ENCODE measurements around the gene RNF166. TPM values are rescaled to one million over a fixed set of nuclear protein-coding genes. Genes with fewer than 3 reads are reported as not detected.

The RNF166 gene
- total and polyA plus RNA-seq, 2 of the 13 experiments (the other 11 are each of a cell fraction or from before 2014, with no cell fraction given), result 21.4 to 23.0 TPM

DNA sequence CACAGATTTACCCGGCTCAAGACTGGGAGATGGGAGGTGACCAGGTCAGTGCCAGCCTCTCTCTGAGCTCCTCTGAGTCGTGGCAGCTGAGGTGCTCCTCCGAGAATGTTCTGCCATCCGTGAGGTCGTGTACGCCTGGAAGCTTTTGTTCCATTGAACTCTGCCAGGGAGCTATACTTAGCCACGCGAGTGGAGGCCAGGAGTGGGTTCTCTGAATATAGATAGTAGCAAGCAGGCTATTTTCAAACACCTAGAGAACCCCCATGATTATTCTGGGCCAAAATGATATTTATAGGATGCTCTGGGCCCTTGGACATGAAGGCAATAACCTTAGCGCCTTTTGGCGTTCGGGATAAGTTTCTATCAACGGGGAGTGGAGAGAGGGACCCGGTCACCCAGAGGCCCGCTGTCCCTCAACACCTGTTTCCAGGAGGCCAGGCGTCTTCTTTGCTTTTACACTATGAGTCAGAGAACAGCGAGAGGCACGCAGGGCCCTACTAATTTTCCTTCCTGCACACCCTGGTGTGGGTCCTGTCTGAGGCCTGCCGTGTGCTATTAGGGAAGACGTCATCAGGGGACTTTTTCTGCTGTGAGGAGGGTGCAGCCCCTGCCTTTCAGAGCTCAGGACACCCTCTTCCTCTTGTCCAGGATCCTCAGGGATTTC lies 32.4 kb downstream of the RNF166 start:
- ChIA-PET POLR2A (interaction anchor here (1.2 kb wide), 1 partner anchor 24 kb away, joined by 4 read pairs; the partner anchor contains the start of gene CYBA), CTCF (ENCODE audit: low intra/inter-chr PET ratio, low total read pairs) (no interaction called here)
- in situ Hi-C loops (cut with HindIII; ENCODE audit: extremely low pct_ligation_motif_present, low pct_unique_long_range_greater_than_20kb) (no loop called here), intact Hi-C loops (cut with micrococcal nuclease; ENCODE audit: unreplicated experiment) (no loop called here)
- H3K4me1 ChIP-seq (ENCODE audit: insufficient read depth, low read length), result peaks cover 4% of the 10 kb centered on the region; the same call in 1 of the 2 replicates
- FAIRE-seq (no peak), ATAC-seq (no peak), DNase-seq (ENCODE audit: low spot score) (no peak)
- WGBS (ENCODE audit: low lambda C conversion rate), result 89% methylated on average over 19 of the region's 19 CpGs
- no peak overlapping the region for H2AFZ ChIP-seq (ENCODE audit: low read length)
- no peak overlapping the region for H3K4me2 ChIP-seq (ENCODE audit: low read depth, low read length)
- no peak overlapping the region for H3K4me3 ChIP-seq (replicated peaks in 1 of 3; ENCODE audit: insufficient read depth in 1 of 3, low read depth in 2 of 3, low read length in 3 of 3)
- no peak overlapping the region for H3K27ac ChIP-seq (ENCODE audit: extremely low read length, insufficient read depth, low read length)
- no peaks in the 10 kb centered on the region for H3K79me2 ChIP-seq (ENCODE audit: insufficient read depth, low read length)
- BruUV-seq (replicated peaks), result no TSS peak
- no peak overlapping the region for H3K9ac ChIP-seq (ENCODE audit: insufficient read depth, low read depth, low read length)
- H3K27me3 ChIP-seq (ENCODE audit: control insufficient read depth in 1 of 2, insufficient read depth in 2 of 2, low read length in 2 of 2), result peaks cover under 1 to 7% of the 10 kb centered on the region in 2 experiments; a peak in 2 of 5 replicates
- H3K9me3 ChIP-seq (ENCODE audit: low read length), result no peaks in the 10 kb centered on the region
- H4K20me1 ChIP-seq (ENCODE audit: insufficient read depth, low read length), result peaks cover 1% of the 10 kb centered on the region; the same call in 1 of the 2 replicates
- no peaks in the 10 kb centered on the region; a peak in 1 of 5 replicates for H3K36me3 ChIP-seq (replicated peaks in 1 of 2; ENCODE audit: control insufficient read depth in 1 of 2, insufficient read depth in 2 of 2, low read length in 2 of 2)
- TF ChIP-seq ZBTB42 (CRISPR knock-in tag; IDR thresholded peaks at IDR 0.05) (no peak), ONECUT2 (CRISPR knock-in tag; IDR thresholded peaks at IDR 0.05) (no peak)
- TF ChIP-seq, protein P1, sequence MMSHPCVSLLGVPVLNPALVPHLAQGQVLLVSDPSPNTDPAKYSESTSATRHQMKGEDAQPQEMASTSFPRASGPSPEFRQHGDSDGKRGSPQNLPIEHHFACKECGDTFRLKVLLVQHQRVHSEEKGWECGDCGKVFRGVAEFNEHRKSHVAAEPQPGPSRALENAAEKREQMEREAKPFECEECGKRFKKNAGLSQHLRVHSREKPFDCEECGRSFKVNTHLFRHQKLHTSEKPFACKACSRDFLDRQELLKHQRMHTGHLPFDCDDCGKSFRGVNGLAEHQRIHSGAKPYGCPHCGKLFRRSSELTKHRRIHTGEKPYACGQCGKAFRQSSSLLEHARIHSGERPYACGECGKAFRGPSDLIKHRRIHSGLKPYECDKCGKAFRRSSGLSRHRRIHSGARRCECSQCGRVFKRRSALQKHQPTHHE (CRISPR knock-in tag; IDR thresholded peaks at IDR 0.05; ENCODE audit: borderline replicate concordance), result no peak

- in situ Hi-C loops (cut with HindIII; ENCODE audit: extremely low pct_ligation_motif_present, low pct_unique_long_range_greater_than_20kb), result no loop called here
- Histone ChIP-seq H3K36me3 (replicated peaks in 1 of 2; ENCODE audit: control insufficient read depth in 1 of 2, insufficient read depth in 2 of 2, low read length in 2 of 2) (no peaks in the 10 kb centered on the region; a peak in 1 of 5 replicates), H4K20me1 (ENCODE audit: insufficient read depth, low read length) (no peaks in the 10 kb centered on the region), H3K79me2 (ENCODE audit: insufficient read depth, low read length) (no peaks in the 10 kb centered on the region), H3K9ac (ENCODE audit: insufficient read depth, low read depth, low read length) (no peak overlapping the region), H3K9me3 (ENCODE audit: low read length) (no peaks in the 10 kb centered on the region), H3K4me3 (replicated peaks in 1 of 3; ENCODE audit: insufficient read depth in 1 of 3, low read depth in 2 of 3, low read length in 3 of 3) (no peak overlapping the region), H3K27ac (ENCODE audit: extremely low read length, insufficient read depth, low read length) (no peak overlapping the region), H3K4me1 (ENCODE audit: insufficient read depth, low read length) (no peaks in the 10 kb centered on the region), H2AFZ (ENCODE audit: low read length) (no peak overlapping the region), H3K27me3 (ENCODE audit: control insufficient read depth in 1 of 2, insufficient read depth in 2 of 2, low read length in 2 of 2) (no peaks in the 10 kb centered on the region), H3K4me2 (ENCODE audit: low read depth, low read length) (no peak overlapping the region)
- BruUV-seq (replicated peaks), result no TSS peak
- DNase-seq (ENCODE audit: low spot score) (no peak), FAIRE-seq (peak; percentile 58), ATAC-seq (peak; percentile 33)
- intact Hi-C loops (cut with micrococcal nuclease; ENCODE audit: unreplicated experiment), result no loop called here
- CTCF ChIA-PET (ENCODE audit: low intra/inter-chr PET ratio, low total read pairs), result no interaction called here
- POLR2A ChIA-PET, result interaction anchor here (1.2 kb wide), 1 partner anchor 23 kb away, joined by 4 read pairs; the partner anchor contains the start of gene CYBA
- 75% methylated on average over 5 of the region's 11 CpGs for WGBS (ENCODE audit: low lambda C conversion rate)
- TF ChIP-seq AKNA (CRISPR knock-in tag; IDR thresholded peaks at IDR 0.05; ENCODE audit: borderline replicate concordance), result no peak
Measured at GRCh38 chr16:88672776-88673175, 33.4 kb downstream of the RNF166 start.
